T-helper 1 cell treated with Interleukin-12 subunit alpha and Interleukin-12 subunit beta and Interleukin-4 antibody, amounts not matched to agents 30 ng/mL and 1 ng/mL, for 36 hours (primary cell): ENCODE measurements around the gene MYO7A. TPM values are rescaled to one million over a fixed set of nuclear protein-coding genes. Genes with fewer than 3 reads are reported as not detected.

Source experiments
- intact Hi-C: fragments of 100-400 bp; cut with micrococcal nuclease; formaldehyde crosslinking; loops from one replicate; pipeline ENCODE4 v1.15.1; 2024
- total RNA-seq: library from RNA; stranded (reverse); gene quantifications from 2 replicates; pipeline ENCODE4 v1.2.3, GENCODE V29; 2022

MYO7A gene
- total RNA-seq, 1 donor from 2014 or later = 0.10 TPM

DNA sequence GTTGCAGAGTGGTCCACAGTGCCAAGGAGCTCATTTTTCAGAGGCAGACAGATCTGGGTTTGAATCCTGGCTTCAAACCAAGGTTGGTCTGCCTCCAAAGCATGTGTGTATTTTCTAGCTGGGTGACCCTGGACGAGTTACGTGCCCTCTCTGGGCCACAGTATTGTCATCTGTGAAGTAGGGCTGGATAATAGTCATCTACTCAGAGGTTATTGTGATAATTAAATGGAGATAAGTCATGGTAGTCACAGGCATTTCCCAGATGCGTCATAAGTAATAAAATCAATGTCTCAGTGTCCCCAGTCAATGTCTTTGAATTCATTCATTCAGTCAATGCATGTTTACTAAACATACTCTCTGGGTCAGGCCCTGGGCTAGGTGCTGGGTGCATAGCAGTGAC lies 16.8 kb upstream of the MYO7A start:
- intact Hi-C loops = no loop called here

DNA sequence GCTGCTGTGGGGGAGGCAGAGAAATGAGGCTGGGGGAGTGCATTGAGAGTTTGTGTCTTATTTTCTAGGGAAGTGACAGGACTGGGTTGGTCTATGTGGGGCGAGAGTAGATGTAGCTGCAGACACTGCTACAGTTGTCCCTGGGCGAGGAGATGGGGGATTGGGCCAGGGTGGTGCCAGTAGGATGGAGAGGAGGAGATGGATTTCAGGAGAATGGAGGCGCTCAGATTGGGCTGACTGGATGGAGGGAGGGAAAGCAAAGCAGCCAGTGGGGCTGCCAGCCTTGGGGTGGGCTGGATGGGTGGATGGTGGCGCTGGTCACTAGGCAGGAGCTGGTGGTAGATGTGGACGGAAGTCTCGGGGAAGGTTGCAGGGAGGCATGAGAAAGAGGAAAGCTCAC lies 16.1 kb upstream of the MYO7A start:
- intact Hi-C loops = no loop called here

DNA sequence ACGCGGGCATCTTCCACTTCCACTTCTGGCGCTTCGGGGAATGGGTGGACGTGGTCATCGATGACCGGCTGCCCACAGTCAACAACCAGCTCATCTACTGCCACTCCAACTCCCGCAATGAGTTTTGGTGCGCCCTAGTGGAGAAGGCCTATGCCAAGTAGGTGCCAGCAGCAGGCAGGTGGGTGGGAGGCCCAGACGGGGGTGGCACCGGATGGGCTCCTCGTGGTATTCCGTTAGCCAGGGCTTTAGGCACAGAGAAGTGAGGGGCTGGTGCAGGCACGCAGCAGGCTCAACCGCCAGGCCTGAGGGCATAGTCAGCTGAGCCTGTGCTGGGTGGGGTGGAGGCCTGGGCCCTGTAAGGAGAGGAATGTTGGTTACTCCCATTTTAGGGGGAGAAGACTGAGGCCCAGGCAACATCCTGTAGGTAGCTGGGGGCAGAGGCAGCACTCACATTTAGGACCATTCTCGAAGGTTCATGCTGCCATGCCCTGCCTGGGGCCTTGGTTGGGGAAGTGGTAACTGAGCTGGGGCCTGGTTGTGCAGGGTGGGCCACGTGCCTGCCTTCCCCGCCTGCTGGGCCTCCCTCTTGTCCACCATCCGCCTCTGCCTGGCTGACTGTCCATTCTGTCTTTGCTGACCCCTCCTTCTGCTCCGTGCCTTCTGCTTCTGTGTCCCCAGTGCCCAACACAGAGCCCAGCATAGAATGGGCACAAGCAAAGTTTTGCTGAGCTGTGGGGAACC lies 15.2 kb upstream of the MYO7A start:
- intact Hi-C loops = no loop called here

DNA sequence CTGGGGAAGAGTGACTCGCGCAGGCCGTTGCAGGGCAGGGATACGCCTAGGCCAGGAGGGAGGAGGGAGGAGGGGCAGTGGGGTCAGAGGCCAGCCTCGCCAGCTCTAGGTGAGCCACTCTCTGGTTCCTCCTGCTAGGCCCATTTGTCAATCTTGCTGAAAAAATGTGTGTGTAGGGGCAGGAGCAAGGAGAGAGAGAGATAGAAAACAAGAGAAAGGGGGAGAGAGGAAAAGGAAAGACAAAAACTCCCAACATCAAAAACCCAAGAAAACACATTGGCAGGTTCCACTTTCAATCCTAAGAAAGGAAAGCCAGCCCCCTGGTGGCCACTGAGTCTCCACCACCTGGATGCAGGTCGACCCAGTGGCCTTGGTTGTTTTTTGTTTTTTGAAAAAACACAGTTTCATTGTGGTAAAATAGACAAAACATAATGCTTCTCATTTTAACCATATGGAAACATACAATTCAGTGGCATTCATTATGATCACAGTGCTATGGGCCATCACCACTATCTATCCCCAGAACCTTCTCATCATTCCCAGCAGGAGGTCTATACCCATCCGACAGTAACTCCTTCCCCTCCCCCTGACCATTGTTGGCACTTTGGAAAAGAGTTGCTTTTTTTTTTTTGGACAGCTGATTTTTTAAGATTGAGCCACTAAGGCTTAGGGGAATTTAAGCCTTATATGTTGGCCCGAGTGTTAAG lies 14.5 kb upstream of the MYO7A start:
- intact Hi-C loops = no loop called here

DNA sequence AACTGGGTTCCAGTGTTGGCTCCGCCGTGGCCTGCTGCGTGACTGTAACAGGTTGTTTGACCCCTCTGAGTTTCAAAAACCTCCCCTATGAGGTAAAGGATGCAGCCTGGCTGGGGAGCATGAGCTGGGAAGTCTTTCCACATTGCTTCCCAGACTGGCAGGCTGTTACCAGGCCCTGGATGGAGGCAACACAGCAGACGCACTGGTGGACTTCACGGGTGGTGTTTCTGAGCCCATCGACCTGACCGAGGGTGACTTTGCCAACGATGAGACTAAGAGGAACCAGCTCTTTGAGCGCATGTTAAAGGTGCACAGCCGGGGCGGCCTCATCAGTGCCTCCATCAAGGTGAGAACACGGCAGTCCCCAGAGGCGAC lies 14.0 kb upstream of the MYO7A start:
- intact Hi-C loops = no loop called here

DNA sequence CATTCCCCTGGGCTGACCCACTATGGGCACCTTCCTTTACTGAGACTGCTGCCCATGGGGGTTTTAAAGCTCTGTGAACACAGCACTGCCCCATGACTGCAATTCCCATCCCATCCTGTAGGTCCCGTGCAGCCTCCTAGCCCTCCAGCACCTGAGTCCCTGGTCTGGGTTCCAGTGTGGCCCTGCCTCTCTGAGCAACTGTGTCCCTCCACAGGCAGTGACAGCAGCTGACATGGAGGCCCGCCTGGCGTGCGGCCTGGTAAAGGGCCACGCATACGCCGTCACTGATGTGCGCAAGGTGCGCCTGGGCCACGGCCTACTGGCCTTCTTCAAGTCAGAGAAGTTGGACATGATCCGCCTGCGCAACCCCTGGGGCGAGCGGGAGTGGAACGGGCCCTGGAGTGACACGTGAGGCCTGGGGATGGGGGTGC lies 12.8 kb upstream of the MYO7A start:
- intact Hi-C loops = no loop called here

DNA sequence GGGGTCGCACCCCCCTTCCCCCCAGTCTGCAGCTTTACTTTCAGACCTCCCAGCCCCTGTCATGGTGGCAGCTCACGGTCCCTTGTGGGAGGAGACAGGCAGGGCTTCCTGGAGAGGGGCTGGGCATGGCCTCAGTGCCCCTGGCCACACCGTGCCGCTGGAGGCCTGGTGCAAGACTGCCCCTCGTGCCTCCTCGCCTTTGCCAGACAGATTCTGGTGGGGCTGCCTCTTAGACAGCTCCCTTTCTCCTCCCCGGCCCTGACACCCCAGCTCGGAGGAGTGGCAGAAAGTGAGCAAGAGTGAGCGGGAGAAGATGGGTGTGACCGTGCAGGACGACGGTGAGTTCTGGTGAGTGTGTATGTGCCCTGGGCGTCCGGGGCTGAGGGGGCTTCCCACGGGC lies 12.1 kb upstream of the MYO7A start:
- intact Hi-C loops = no loop called here

DNA sequence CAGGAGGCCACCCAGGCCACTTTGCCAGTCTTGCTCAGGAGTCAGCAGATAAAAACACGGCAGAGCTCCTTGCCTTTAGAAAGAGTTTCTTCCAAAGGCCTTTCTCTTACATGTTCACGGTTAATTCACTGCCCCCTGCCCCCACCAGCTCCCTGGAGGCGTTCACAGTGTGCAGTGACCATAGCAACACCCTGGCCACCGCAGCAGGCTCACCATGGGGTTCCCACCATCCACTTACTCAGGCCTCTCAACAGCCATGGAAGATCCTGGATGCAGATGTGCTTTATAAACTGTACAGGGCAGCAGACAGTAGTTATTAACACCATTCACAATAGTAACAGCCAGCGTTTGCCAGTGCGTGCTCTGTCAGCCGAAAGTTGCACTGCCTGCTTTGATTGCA lies 10.6 kb upstream of the MYO7A start:
- intact Hi-C loops = no loop called here

DNA sequence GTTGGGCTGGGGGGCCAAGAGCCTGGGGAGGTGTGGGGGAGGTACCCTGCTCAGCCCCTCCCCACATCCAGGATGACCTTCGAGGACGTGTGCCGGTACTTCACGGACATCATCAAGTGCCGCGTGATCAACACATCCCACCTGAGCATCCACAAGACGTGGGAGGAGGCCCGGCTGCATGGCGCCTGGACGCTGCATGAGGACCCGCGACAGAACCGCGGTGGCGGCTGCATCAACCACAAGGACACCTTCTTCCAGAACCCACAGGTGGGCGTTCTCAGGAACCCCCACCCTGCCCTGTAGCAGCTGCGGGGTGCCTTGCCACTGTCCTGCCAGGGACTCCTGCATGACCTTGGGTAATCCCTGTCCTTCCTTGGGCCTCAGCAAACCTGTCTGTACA lies 10.0 kb upstream of the MYO7A start:
- intact Hi-C loops = no loop called here

DNA sequence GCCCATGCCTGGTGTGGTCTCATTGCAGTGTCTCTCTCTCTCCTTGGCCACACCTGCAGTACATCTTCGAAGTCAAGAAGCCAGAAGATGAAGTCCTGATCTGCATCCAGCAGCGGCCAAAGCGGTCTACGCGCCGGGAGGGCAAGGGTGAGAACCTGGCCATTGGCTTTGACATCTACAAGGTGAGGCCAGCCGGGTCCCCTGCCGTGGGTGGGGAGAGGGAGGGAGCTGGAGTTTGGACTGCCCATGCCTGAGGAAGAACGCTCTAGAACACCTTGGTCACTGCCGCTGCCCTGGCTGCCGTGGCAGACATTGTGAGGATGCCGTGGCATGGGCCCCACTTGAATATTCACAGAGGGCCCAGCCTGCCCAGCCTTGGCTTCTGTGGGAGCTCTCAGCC lies 9.1 kb upstream of the MYO7A start:
- intact Hi-C loops = no loop called here

DNA sequence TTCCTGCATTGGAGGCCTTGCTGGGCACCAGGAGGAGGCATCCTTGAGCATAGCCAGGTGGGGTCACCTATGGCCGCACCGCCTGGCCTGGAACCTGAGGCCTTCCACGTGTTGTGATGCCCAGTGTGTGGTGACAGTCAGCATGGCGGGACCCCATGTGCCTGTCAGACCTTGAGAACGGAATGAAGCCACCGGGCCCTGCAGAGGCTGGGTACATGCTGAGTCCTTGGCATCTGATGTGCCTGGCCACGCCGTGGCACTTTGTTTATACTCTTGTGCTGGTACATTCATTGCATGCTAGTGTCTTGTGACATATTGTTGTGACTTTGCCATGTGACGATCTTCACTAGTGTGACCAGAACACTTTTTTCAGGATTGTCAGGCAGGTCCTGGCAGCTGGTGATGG lies 8.5 kb upstream of the MYO7A start:
- intact Hi-C loops = no loop called here

DNA sequence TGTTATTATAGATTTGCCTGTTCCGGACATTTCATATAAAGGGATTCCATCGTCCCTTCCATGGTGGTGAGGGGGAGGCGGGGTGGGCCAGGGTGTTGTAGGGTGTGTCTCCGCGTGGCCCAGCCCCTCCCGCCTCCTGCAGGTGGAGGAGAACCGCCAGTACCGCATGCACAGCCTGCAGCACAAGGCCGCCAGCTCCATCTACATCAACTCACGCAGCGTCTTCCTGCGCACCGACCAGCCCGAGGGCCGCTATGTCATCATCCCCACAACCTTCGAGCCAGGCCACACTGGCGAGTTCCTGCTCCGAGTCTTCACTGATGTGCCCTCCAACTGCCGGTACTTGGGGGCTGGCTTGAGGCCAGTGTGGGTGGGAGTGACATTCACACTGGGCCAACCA lies 7.5 kb upstream of the MYO7A start:
- intact Hi-C loops = no loop called here

DNA sequence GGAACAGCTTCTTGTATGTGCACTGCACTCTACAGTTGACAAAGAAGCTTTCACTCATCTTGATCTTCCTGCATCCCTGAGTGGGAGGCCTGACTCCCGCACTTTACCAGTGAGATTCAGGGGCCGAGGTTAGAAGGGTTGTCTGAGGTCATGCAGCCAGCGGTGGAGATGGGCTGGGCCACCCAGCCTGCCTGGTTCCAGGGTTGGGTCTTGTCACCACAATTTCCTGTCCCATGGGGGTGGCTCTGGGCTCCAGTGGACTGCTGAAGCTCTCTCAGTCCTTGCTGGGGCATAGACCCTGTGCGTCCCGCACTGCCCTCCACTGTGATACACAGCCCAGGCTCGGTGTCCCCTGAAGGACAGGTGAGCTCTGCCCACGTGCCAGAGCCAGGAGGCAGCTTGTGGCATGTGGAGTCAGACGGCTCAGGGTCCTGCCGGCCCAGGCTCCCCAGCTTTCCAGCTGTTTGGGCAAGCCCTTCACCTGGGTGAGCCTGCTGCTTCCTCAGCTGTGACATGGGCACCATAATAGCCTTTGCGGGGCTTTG lies 6.9 kb upstream of the MYO7A start:
- intact Hi-C loops = no loop called here

DNA sequence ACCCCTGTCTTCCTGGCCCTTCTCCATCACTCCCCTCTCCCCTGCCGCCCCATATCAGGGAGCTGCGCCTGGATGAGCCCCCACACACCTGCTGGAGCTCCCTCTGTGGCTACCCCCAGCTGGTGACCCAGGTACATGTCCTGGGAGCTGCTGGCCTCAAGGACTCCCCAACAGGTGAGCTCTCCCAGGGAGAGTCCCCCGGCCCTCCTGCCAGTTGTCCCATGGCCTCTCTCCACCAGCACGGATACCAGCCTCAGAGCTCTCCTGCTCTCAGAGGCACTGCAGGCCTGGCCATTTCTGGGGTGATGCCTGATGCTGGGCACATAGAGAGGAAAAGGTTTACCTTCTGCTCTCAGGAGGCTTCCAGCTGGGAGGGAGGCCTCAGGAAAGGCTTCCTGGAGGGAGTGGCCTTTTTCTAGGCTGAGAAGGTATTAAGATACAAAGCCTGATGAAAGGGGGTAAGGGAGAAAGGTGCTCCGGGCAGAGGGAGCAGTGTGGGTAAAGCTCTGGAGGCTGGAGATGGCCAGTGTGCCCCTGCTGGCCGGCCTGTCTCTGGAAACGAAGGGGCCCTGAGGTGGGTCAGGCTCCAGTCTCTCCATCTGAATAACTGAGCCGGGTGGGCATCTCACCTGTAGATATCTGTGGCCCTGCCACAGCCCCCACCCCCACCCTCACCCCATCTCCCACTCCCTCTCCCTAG lies 6.0 kb upstream of the MYO7A start:
- intact Hi-C loops = no loop called here

DNA sequence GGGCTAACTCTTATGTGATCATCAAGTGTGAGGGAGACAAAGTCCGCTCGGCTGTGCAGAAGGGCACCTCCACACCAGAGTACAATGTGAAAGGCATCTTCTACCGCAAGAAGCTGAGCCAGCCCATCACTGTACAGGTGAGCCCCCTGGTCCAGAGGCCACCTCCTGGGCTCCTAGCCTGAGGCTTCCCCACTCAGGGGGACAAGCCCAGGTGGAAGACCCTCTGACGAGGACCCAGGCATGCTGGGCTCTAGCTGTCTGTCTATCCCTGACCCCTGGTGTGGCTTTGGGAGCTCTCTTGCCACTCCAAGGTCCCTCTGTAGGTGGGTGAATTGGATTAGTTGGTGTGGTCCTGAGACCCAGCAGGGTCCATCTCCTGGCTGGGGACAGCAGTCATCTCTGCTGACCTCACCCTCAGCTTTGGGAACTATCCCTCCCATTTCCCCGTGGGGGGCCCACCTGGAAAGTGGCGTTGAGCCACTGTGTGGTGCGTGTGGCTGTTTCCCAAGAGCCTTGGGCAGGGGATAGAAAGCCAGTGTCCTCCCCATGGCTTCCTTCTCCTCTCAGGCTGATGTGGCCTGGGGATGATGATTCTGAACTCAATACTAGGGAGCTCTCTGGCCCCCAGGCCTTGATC lies 5.4 kb upstream of the MYO7A start:
- intact Hi-C loops = no loop called here

DNA sequence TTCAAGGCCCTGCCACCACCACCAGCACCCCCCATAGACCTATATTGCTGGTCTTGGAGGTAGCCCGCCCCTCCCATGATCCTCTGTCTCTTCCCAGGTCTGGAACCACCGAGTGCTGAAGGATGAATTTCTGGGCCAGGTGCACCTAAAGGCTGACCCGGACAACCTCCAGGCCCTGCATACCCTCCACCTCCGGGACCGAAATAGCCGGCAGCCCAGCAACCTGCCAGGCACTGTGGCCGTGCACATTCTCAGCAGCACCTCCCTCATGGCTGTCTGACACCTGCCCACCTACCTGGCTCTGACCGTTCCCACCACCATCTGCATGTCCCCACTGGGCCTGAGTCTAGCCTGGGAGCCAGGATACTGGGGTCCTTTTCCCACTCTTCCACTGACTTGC lies 4.5 kb upstream of the MYO7A start:
- intact Hi-C loops = no loop called here

DNA sequence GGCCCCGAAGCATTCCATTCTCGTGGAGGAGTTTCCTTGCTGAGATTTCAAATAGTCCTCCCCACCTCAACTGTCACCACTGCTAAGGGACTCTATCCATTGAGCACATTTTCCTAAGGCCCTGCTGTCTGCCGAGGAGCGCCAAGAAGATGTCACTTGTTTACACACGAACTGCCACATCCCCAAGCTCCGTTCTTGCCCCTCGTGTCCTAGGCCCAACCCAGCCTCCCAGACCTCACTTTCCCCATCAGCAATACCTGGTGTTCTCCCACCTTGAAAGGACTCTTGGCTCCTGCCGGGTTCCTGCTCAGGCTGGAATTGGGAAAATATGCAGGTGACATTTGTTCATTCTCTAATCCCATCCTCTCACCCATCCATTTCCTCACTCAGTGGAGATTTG lies 4.0 kb upstream of the MYO7A start:
- intact Hi-C loops = no loop called here

DNA sequence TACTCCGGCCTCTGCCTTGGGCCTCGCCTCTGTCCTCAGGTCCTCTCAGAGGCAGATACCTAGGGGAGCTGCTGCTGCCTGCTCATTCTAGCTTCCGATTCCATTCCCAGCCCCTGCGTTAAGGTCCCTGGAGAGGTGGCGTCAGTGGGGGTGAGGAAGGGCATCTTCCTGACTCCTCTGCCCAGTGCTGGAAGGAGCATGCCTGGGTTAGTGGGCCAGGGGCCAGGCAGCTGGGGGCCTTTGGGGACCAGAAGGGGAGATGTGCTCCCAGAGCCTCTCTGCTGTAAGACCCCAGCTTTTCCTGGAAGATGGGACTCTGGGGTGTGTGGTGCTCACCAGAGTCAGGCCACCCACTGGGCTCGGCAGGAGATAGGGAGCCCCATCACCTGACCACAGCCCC lies 3.6 kb upstream of the MYO7A start:
- intact Hi-C loops = no loop called here

DNA sequence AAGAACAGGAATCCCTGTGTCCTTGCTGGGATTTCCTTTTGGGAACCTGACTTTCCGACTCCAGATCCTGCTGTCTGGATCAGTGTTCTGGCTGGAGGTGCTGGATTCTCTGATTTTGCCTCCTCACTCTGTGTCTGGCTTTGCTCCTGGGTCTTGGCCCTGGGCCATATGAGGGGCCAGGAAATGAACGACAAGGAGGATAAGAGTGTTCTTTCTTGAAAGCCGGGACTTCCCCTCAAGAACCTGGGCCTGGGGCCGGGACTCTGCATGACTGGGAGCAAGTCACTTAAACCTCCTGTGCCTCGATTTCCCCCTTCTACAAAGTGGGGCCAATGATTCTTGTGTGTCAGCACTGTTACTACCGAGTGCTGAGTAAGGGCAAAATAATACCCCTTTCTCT lies 2.9 kb upstream of the MYO7A start:
- intact Hi-C loops = no loop called here

DNA sequence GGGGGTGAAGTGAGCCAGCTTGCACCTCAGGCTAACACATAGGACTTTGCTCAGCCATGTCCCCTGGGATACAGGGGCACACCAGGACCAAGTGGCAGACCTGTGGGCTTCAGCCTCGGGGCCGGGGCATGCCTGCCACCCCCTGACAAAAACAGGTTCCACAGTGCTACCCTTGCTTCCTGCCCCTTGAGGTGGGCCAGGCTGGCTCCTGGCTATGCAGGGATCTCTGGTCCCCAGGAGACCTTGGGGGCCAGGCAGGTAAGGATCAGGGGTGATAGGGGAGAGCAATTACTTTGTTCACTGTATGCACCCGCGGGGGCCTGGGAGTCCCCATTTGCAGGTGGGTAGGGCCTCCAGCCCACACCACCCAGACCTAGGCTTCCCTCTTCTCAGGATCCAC lies 2.4 kb upstream of the MYO7A start:
- intact Hi-C loops = loop anchor here (2.0 kb wide), 1 partner anchor 35 kb away; no protein-coding TSS in a partner anchor

DNA sequence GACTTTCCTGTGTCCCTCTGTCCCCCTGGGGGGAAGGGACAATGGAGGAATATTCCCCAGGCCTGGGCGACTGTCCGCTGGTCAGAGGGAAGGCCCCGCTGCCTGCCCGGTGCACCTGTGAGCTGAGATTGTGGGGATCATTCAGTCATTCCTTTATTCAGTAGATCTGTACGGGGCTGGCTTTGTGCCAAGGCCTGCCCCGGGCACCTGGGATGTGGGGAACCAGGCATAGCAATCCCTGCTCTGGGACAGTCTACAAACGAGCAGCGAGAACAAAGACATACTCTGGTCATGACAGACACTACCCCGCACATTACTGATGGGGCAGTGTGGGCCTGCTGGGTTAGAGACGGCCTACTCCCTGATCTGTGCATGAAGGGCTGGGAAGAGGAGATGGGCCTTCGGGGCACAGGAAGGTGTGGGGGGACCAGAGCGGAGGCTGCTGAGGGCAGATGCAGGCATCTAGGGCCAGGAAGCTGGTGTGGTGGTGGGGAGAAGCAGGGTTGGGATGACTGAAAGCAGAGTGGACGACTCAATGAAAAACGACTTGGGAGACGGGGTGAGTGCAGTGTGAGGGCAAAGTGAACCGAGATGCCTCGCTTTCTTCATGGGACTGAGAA lies 1.8 kb upstream of the MYO7A start:
- intact Hi-C loops = loop anchor here (2.0 kb wide), 1 partner anchor 35 kb away; no protein-coding TSS in a partner anchor
